HL-60 (cell line): ENCODE measurements around the gene BEND5.

Source experiments
- DNase-seq, 2 experiments: peaks; one replicate each; pipeline ENCODE4 v3.0.0-alpha.2; 2010 to 2020; ENCODE audit warnings: low read depth in 1 of 2, low spot score in 1 of 2
- H3K27ac ChIP-seq: fragments of 250-450 bp; sonication (Bioruptor Pico); replicated peaks from 2 replicates; pipeline ENCODE4 v1.5.1; 2020; ENCODE audit warnings: mild to moderate bottlenecking, moderate library complexity
- H3K27me3 ChIP-seq: fragments of 250-450 bp; sonication (Bioruptor Pico); 2 replicates; pipeline ENCODE4 v1.5.1; 2021; ENCODE audit warnings: mild to moderate bottlenecking, moderate library complexity; ENCODE audit not compliant: insufficient read depth, poor library complexity, severe bottlenecking
- H3K4me3 ChIP-seq: replicated peaks from 2 replicates; pipeline ENCODE4 v1.5.1; 2011; ENCODE audit warnings: mild to moderate bottlenecking, control low read depth, low read length; ENCODE audit not compliant: insufficient read depth
- CTCF ChIP-seq: IDR thresholded peaks from one replicate; pipeline ENCODE4 v1.5.1; 2011; ENCODE audit warnings: low read length, control low read depth, inconsistent platforms; ENCODE audit not compliant: insufficient read depth
- GABPA ChIP-seq: IDR thresholded peaks from 2 replicates; pipeline ENCODE4 v1.6.1; 2012; ENCODE audit warnings: low read depth
- POLR2AphosphoS5 ChIP-seq: IDR thresholded peaks from 2 replicates; pipeline ENCODE4 v1.6.1; 2012; ENCODE audit warnings: low read depth
- REST ChIP-seq: IDR thresholded peaks from 2 replicates; pipeline ENCODE4 v1.6.1; 2012; ENCODE audit warnings: low read depth; ENCODE audit not compliant: insufficient replicate concordance
- SPI1 ChIP-seq: IDR thresholded peaks from 2 replicates; pipeline ENCODE4 v1.6.1; 2012; ENCODE audit warnings: low read depth, mild to moderate bottlenecking, borderline replicate concordance

BEND5 gene

GRCh38 chr1:48746906-48747305 lies 29.8 kb downstream of the BEND5 start:
- no peak overlapping the region for H3K4me3 ChIP-seq
- TF ChIP-seq CTCF (no peak), SPI1 (no peak), POLR2AphosphoS5 (no peak), REST (no peak), GABPA (no peak)
- DNase-seq = no peak
- no peak overlapping the region for H3K27ac ChIP-seq
- H3K27me3 ChIP-seq = peaks cover 2% of the 10 kb centered on the region

GRCh38 chr1:48744032-48744431 lies 32.7 kb downstream of the BEND5 start:
- DNase-seq = no peak
- peaks cover 2% of the 10 kb centered on the region for H3K27me3 ChIP-seq
- H3K27ac ChIP-seq = no peak overlapping the region
- H3K4me3 ChIP-seq = no peak overlapping the region
- TF ChIP-seq CTCF = no peak
- TF ChIP-seq POLR2AphosphoS5 = no peak
- no peak for TF ChIP-seq REST
- no peak for TF ChIP-seq SPI1
- TF ChIP-seq GABPA = no peak

GRCh38 chr1:48743480-48743879 lies 33.2 kb downstream of the BEND5 start:
- H3K27me3 ChIP-seq = peaks cover 2% of the 10 kb centered on the region
- H3K4me3 ChIP-seq = no peak overlapping the region
- H3K27ac ChIP-seq = no peak overlapping the region
- TF ChIP-seq GABPA = no peak
- TF ChIP-seq POLR2AphosphoS5 = no peak
- TF ChIP-seq CTCF = no peak
- TF ChIP-seq REST = no peak
- TF ChIP-seq SPI1 = no peak
- DNase-seq = no peak
